HG02852 (cell line): ENCODE results near the gene SNAP29.
"Not testable (repeated sequence)": the region's sequence is repeated elsewhere in the genome, so short reads cannot be mapped to it uniquely, and the experiment has no call there.

Source experiments
- ATAC-seq: cut with Tn5 transposase; IDR thresholded peaks from one replicate; pipeline ENCODE4 v1.9.1; 2021; ENCODE audit warnings: mild to moderate bottlenecking, moderate library complexity; ENCODE audit not compliant: unreplicated experiment

SNAP29 gene

DNA sequence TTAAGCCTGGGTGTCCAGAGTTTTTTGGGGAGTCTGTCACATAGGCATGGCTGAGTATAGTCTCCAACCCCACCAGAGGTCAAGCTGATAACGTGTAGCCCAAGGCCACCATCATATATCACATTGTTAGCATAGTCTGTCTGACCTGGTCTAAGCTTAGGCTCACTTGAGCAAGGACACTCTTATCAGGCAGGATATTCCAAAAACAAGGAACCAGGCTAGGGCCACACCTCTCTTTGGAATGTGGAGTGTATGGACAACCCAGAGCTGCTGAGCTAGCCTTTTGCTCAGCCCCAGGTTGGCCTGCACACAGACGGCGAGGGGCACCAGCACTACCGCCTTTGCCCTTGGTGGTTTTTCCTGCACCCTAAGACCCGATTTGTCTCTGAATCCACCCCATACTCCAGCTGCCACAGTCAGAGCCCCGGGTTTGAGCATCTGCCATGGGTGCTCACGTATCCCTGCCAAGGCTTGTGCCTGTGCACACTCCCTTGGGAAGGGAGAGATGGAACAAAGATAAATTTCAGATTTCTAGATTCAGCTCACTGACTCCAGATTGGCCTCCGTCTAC lies 7.2 kb downstream of the SNAP29 start:
- no peak for ATAC-seq

DNA sequence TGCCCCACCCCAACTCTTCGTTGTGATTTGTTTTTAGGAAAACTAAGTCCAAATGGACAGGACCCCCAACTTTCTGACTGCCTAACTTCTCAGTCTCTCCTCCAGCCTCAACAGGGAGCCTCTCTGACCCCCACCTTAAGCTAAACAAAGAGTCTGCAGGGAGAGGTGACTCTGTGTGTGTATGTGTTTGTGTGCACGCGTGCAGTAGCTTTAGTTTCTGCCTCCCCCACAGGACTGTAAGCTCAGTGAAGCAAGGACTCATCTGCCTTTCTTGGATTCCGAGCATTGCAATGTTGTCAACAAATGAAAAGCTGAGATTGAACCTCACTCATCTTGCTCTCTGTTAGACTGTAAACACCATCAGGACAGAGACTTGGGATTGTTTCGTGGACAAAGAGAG lies 7.9 kb downstream of the SNAP29 start:
- ATAC-seq: no peak

DNA sequence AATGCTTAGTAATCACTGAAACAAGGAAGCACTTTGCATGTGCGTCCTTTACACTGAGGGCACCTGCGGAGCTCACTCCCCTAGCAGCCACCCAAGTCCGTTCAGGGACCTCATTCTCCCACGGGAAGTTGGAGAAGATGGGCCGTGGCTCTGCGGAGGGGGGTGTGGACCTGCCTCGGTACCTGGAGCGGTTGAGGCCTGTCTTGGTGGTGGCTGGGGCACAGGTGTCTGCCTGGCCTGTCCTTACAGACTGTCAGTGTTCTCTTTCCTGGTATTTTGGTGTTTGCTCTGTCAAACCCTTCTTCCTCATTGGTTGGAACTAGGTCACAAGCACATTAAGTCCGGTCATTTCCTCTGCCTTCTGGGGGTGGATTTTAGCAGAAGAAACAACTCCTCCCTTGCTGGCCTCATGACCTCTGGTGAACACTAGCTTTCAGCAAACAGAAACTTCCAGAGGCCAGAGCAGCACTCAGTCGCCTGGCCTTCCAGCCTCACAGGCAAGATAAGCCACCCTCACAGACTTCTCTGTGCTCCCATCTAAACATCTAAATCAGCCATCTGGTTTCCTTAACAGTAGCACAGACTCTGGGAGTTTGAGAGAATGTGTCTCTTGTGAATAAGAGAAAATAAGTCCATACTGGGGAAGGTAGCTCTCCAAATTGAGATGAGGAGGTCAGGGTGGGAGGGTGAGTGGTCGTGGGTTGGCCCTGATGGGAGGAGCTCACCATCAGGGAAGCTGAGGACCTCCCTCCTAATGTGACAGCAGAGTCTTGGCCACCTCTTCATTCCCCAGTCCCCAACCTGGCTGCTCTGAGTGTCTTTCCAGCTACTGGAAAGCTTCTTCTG lies 8.6 kb downstream of the SNAP29 start:
- no peak for ATAC-seq

DNA sequence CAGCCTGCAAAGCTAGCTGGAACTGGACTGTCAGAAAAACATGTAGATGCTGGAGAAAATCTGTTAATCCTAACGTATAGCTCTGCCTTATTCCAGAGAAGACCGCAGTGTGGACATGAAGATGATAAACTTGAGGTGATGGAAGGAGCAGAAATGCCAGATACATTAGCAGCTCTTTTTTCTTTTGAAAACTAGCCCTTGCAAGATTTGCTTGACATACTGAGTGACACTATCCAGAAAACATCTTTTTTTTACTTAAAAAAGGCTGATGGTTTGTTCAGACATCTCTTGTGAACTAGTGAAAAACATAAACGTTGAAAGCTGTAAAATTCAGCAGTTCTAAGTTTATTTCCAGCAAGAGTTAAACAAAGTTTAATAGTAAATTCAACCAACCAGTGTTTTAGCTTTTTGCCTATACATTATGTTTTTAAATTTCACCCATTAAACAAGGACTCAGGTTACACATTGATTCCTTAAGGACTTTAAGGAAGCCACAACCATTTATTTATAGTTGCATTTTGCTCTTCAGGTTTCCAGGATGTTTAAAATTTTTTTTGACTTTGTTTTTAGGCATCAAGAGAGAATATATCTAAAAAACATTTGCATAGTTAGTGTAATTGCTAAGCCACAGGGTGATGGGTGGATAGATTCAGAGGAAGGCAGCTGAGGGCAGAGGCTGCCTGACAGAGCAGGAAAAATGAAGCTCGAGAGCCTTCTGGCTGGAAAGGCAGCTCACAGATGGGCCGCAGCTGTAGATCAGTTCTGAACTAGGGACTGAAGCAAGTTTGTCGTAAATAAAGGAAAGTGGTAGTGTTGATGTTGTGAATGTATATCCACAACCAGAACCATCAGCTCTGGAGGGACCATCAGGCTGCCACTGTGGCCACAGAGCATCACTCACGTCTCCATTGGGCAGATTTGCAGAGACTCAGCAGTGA lies 9.5 kb downstream of the SNAP29 start:
- ATAC-seq: no peak

DNA sequence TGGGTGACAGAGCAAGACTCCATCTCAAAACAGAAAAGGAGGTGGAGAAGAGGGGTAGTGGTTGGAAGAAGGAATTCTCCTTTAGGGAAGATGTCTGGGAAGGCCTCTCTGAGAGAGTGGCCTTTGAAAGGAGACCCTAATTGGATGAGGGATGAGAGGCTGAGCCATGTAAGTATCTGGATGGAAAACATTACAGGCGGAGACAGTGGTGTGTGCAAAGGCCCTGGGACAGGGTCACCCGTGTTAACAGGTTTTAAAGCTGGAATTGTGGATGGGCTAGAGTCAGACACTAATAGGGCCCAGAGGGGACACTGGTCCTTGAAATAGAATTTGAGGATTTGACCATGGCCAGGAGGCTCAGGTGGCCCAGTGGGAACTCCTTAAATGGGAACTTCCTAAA lies 10.4 kb downstream of the SNAP29 start:
- no peak for ATAC-seq

DNA sequence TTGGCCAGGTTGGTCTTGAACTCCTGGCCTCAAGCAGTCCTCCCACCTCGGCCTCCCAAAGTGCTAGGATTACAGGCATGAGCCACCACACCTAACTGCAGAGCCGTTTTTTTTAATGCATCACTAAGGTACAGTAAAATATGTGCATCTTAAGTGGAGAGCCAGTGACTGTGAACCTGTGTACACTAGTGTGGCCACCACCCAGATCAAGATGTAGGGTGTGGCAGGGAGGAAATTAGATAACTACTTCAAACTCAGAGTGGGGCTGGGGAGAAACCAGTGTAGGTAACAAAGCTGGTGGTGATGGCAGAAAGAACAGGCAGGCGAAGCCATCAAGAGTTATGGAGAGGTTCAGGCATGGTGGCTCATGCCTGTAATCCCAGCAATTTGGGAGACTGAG lies 14.4 kb downstream of the SNAP29 start:
- no peak for ATAC-seq

DNA sequence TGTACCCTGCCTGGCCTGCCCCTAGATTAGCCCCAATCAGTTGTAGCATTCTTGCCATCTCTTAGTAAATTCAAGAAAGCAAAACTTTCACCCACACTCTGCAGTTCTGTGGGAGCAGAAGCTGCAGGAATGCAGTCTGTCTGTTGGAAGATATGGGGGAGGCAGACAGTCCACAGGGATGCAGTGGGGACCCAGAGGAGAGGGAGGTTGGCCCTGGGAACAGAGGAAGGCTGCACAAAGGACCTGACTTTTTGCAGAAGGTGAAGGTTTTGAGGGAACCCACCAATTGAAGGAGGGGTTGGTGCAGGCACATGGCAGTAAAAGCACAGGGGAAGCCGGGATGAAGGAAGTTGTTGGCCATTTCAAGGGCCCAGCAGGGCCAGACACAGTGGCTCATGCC lies 16.5 kb downstream of the SNAP29 start:
- no peak for ATAC-seq

DNA sequence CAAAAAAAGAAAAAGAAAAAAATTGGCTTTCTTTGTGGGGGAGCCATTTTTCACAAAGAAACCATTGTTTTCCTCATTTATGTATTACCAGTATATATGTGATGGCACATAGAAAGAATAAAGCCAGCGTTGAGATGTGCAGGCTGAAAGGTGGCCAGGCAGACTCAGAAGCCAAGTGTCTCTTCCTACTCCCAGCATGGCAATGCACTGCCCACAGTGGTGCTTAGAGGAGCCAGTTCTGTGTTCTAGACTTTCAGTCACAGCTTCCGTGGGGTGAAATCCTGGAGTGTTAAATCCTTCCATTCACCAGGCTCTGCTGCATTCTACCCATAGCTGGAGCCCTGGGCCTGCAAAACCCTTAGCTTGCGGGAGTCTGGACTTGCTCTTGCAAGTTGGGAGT lies 18.9 kb downstream of the SNAP29 start:
- ATAC-seq: no peak

DNA sequence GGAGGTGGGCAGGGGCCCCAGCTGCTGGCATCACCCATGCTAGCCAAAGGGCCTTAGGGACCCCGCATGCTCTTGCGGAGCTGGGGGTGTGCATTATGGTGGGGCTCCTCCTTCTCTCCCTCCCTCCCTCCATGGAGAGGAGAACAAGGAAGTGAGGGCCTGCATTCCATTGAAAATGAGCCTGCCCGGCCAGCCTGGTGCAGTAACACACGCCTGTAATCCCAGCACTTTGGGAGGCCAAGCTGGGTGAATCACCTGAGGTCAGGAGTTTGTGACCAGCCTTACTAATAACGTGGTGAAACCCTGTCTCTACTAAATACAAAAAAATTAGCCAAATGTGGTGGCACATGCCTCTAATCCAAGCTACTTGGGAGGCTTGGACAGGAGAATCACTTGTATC lies 22.4 kb downstream of the SNAP29 start:
- no peak for ATAC-seq

DNA sequence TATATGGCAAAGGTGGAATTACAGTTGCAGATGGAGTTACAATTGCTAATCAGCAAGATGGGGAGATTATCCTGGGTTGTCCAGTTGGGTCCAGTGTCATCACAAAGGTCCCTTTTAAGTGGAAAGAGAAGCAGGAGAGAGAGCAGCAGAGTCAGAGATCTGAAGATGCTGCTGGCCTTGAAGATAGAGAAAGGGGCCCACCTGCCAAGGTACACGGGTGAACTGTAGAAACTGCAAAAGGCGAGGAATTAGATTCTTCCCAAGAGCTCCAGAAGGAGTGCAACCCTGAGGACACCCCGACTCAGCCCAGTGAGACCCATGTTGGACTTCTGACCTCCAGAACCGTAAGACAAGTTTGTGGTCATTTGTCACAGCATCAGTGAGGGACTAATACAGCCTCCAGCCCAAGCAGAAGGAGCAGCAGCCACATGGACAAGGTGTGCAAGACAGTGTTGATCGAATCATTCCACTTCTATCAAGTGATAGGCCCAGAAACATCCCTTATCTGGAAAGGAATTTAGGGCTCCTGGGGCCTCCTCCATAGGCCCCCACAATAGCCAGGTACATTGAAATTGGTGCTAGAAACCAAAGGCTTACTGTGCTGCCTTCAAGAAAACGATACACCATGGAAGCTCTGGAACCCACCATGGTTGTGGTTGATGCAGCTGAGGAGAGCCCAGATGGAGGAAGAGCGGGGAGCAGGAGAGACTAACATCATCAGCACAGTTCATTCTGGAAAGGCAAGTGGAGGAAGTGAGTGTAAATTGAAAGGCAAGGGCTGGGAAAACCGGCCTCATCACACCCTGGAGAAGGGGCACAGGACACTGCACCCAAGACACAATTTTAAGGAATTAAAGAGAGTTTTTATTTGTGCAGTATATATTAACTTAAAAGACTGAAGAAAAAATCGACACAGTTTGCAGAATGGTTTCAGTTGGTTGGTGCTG lies 23.3 kb downstream of the SNAP29 start:
- ATAC-seq: no peak

DNA sequence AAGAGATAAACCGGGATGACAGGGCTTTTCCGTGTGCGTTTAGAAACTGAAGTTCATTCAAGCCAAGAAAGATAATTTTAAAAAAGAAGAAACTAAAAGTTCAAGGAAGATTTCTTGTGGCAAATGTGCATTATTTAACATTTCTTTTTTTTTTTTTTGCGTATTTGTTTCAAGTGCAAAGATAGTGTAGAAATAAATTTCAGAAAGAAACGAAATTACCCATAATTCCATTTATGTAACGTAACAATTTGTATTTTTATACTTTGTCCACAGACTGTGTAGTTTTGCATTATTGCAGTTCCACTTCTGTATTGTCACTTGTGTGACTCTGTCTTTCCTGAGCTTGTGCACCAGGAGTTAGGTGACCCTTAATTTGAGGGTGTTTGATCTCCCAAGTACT lies 24.0 kb downstream of the SNAP29 start:
- ATAC-seq: no peak

DNA sequence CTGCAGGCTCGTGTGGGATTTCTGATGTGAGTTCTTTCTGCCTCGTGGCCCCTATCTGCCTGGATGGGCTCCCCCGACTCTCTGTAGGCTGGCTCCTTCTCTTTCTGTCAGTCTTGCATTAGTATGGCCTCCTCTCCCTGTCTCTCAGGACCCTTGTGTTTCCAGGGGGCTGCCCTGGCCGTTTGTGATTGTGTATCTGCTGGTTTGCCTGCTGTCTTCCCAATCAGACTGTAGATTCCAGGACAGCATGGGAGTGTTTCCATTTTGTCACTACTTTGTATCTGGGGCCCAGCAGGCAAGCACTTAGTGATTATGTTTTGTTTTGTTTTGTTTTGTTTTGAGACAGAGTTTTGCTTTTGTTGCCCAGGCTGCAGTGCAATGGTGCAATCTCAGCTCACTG lies 25.6 kb downstream of the SNAP29 start:
- no peak for ATAC-seq

DNA sequence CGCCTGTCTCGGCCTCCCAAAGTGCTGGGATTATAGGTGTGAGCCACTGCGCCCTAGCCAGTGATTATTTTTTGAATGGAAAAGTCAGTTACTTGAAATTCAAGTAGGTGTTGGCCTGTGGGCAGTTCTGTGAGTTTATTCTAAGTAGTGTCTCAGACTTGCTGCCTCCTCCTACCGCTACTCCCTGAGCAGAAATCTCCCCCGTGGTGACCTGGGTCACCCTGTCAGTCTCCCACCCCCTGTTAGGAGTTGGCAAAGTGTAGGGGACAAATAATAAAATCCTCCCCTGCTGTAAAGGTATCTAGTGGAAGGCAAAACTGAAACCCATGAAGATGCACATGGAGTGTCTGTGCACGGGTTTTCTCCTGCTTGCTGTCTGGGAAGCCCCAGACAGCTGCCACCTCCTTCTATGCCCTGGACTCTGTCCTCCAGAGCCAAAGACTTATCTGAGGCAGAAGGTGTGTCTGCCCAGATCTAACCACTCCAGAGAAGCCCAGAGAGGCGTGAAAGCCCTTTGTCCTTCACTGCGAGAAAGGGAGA lies 26.3 kb downstream of the SNAP29 start:
- ATAC-seq: no peak

DNA sequence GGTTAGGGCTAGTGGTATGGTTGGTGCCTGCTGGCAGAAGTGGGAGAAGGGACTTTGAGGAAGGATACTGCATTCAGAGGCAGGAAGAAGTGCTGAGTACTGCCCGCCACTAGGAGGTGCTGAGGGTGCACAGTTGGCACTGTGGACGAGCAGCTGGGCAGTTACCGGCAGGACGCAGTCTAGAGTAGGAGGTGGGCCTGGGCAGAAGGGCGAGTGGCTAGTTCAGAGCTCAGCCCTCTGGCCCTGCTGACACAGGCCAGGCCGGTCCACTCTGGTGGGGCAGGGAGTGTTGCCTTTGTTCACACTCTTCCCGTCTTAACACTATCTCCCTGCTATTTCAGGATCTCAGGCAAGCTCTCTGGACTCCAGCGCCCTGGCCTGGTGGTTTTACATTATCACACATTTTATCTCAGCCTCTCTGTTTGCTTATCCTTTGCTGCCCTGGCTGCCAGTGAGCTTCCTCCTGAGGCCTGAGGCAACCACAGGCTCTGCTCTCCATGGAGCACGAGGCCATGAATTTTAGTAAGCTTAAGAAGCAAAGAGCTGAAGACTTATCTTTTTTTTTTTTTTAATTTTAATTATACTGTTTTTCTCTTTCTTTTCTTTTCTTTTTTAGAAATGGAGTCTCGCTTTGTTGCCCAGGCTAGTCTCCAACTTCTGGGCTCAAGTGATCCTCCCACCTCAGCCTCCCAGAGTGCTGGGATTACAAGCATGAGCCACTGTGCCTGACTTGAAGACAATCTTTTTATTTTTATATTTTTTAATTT lies 26.9 kb downstream of the SNAP29 start:
- ATAC-seq: no peak

DNA sequence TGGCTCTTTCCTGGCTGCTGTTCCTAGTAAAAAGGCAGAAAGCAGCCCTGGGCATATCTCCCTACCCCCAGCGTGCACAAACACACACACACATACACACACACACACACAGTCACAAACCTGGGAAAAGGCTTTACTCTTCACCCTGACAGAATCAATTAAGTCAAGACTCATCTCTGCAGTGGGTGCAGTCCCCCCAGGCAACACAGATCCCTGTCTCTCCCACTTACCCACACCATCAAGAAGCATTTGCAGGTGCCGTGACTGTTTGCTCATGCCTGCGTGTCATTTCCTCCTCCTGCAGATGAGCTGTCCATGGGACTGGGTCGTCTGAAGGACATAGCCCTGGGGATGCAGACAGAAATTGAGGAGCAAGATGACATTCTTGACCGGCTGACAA lies 28.6 kb downstream of the SNAP29 start:
- no peak for ATAC-seq

DNA sequence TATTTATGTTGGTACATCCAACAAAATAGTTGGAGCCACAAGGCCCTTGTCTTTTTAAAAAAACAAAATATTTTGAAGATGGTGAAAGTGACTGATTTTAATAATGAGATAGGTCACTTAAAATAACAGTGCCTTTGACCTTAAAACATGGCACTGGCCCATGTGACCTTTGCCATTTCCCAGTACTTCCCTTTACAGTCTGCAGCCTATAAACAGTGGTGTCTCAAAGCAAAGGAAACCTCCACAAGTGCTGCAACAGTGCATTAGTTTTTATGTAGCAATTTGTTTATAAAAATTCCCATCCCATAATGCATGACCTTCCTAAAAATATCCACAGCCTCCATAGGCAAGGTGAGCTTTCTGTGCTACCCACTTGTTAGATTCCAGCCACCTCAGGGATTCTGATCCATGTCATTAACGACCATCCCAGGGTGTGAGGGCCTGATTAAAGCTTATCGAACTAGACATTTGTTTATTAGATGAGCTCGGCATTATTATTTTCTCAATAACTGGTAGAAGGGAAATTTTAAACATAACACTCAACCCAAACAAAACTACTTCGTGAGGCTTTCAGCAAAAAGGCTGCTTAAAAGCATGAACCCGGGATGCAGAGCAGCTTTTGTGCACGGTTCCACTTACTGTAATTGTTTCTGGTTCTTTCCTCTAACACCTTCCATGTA lies 30.4 kb downstream of the SNAP29 start:
- no peak for ATAC-seq

DNA sequence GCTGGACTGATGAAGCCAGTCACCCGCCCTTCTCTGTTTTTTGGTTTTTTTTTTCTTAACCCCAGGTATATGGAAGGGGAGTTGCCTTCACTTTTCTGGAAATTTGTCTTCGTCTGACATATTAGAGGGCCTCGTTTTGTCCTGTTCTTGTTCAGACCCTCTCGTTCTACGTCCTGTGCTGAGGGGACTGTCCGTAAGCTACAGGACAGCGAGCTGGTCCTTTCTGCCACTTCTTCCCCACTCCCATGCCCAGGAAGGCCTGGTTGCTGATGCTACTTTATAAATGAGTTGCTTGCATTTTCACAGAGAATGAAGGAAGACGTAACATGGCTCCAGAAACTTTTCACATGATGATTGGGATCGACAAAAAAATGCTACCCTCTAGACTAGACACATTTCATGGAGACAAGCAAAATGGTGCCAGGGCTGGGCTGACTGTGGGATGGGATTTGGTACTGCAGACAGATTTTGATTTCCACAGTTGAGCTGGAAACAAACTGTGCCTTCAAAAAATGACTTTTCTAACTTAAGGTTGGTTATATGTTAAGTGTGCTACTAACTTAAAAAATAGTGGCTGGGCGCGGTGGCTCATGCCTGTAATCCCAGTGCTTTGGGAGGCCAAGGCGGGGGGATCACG lies 31.2 kb downstream of the SNAP29 start:
- no peak for ATAC-seq

DNA sequence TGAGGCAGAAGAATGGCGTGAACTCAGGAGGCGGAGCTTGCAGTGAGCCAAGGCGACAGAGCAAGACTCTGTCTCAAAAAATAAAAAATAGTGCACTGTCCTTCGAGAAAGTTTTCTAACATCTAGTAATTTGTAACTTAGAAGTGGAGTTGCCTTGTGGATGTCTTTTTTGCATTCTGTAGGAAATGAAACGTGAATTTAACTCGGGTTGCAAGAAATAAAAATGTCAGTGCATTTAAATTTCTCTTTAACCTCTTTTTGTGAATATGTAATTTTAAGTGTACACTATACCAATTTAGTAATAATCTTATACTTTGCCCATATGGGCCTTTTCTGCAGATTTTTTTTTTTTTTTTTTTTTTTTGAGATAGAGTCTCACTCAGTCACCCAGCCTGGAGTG lies 32.2 kb downstream of the SNAP29 start:
- no peak for ATAC-seq

DNA sequence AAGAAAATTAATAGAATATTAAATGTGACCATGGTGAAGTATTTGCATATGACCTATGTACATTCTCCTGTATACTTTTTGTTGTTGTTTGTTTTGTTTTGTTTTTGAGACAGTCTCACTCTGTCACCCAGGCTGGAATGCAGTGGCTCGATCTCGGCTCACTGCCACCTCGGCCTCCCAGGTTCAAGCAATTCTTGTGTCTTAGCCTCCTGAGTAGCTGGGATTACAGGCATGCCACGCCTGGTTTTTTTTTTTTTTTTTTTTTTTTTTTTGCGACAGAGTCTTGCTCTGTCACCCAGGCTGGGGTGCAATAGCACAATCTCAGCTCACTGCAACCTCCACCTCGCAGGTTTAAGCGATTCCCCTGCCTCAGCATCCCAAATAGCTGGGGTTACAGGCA lies 38.9 kb downstream of the SNAP29 start:
- ATAC-seq: not testable (repeated sequence)
